ENCODE measurements around the gene INF2. TPM values are rescaled to one million over a fixed set of nuclear protein-coding genes. Genes with fewer than 3 reads are reported as not detected.

Gene INF2
- total RNA-seq, 5 donors from 2014 or later (not counting 1 experiment from before 2014, with no cell fraction given) = 72.7 to 128 (median 83.7) TPM

DNA sequence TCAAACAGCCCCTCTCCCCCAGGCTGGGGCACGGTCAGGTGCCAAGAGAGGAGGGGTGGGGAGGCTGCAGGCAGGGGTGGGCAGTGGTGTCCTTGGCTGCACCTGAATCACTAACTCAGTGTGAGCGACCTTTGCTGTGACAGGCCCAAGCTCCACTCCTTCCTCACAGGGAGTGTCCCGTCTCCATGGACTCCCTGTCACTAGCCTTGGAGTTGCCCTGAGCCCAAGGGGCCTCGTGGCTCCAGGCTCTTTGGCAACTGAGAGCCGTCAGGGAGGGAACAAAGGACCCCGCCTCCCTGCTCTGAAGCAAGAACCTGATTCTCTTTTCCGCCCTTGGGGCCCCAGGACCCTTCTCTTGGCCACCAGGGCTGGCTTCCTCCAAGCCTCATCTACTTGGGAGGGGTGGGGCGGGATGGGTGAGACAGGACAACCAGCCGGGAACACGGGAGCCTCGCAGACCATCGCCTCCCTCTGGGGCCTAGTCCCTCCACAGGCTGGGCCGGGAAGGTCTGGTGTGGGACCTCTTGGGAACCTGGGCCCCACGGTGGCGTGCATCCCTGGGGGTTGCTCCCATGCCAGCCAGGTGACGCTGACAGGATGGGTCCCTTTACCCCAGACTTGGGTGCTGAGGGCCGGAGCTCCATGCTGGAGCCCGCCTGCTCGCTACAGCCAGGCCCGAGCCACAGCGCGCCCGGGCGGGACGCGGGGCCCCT, 33.7 kb downstream of the INF2 start:
- peak in 1 of 4 experiments; percentile 2 for ATAC-seq (replicated peaks in 1 of 4)
- ChIA-PET CTCF (interaction anchor here in 1 of 2 donors (0.6 to 1.5 kb wide), 2 partner anchors 29 to 104 kb away, joined by 3 to 4 read pairs; partner anchors contain the start of gene SIVA1), POLR2A (no interaction called here)
- Histone ChIP-seq H3K36me3 (ENCODE audit: control insufficient read depth in 2 of 2, extremely low read depth in 1 of 2, insufficient read depth in 1 of 2, low read length in 1 of 2) (no peaks in the 10 kb centered on the region), H3K9me3 (no peaks in the 10 kb centered on the region), H3K4me1 (ENCODE audit: control insufficient read depth in 1 of 2, extremely low read depth in 1 of 2, insufficient read depth in 2 of 2, low read length in 2 of 2) (peaks cover 0 to 15% of the 10 kb centered on the region in 2 experiments), H3K27ac (ENCODE audit: low read length) (no peak overlapping the region), H3K27me3 (replicated peaks in 1 of 2; ENCODE audit: control insufficient read depth in 2 of 2, extremely low read depth in 1 of 2, insufficient read depth in 2 of 2, low read length in 1 of 2) (peaks cover 0 to 14% of the 10 kb centered on the region in 2 experiments), H3K4me3 (ENCODE audit: control insufficient read depth in 1 of 2, extremely low read depth in 1 of 2, low read length in 1 of 2) (no peak overlapping the region)
- Mint-ChIP-seq H3K27ac (no peak overlapping the region), H3K4me1 (peaks cover 0 to 3% (median 0%) of the 10 kb centered on the region in 3 donors), H3K27me3 (no peaks in the 10 kb centered on the region), H3K36me3 (peaks cover 5% of the 10 kb centered on the region), H3K9me3 (no peaks in the 10 kb centered on the region), H3K4me3 (peak overlapping the region in 1 of 3 donors; percentile 53)
- WGBS (ENCODE audit: insufficient coverage) = 46% methylated on average over 19 of the region's 26 CpGs
- no peak for DNase-seq

DNA sequence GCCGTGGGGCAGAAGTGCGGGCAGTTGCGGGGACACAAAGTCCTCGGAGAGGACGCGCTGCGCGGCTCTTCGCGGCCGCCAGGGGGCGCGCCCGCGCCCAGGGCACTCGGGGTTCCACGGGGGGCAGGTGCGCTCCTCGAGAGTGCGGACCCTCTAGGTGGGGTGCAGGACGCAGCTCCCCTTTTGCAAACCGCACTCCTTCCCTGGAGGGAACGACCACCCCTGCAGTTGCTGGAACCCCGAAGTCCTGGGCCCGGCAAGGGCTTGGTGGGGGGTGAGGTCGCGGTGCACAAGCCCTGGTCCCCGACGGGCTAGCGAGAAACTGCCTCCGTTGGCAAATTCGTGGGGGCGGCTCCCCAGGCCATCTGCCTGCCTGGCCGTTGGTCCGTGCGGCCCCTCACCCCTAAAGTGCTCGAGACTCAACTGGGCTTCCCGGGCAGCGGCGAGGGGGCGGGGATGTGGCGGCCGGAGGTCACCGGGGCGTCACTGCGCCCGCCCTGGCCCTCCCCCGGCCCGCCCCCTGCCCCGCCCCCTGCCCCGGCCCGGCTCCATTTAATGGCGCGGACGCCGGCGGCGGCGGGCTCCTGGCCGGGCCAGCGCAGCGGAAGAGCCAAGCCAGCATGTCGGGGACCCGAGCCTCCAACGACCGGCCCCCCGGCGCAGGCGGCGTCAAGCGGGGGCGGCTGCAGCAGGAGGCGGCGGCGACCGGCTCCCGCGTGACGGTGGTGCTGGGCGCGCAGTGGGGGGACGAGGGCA, 34.4 kb downstream of the INF2 start, which contains the start of gene ADSS1:
ADSS1 (plus strand) TSS at position 579 of the 756 bp plus-strand sequence; CDS start at position 621, 42 bp downstream.
- WGBS (ENCODE audit: insufficient coverage) = under 1% methylated on average over 74 of the region's 82 CpGs
- POLR2A ChIA-PET = no interaction called here
- Mint-ChIP-seq H3K27me3 (no peaks in the 10 kb centered on the region), H3K9me3 (no peaks in the 10 kb centered on the region), H3K36me3 (peaks cover 5% of the 10 kb centered on the region), H3K4me3 (peak within 1 kb of the TSS; percentile 53 to 69 (median 69)), H3K4me1 (peaks cover 0 to 3% (median 0%) of the 10 kb centered on the region in 3 donors), H3K27ac (no peak within 1 kb of the TSS)
- H3K4me3 ChIP-seq (ENCODE audit: control insufficient read depth in 1 of 2, extremely low read depth in 1 of 2, low read length in 1 of 2) = peak within 1 kb of the TSS; percentile 66 to 75
- H3K9me3 ChIP-seq = no peaks in the 10 kb centered on the region
- CTCF ChIA-PET = interaction anchor here in 1 of 2 donors (0.6 to 1.5 kb wide), 2 partner anchors 29 to 103 kb away, joined by 3 to 4 read pairs; partner anchors contain the start of gene SIVA1
- DNase-seq (peak in 33 of 35 experiments; percentile 23 to 77 (median 48)), ATAC-seq (replicated peaks in 1 of 4) (peak; percentile 80 to 87 (median 83))
- H3K36me3 ChIP-seq (ENCODE audit: control insufficient read depth in 2 of 2, extremely low read depth in 1 of 2, insufficient read depth in 1 of 2, low read length in 1 of 2) = no peaks in the 10 kb centered on the region
- H3K27me3 ChIP-seq (replicated peaks in 1 of 2; ENCODE audit: control insufficient read depth in 2 of 2, extremely low read depth in 1 of 2, insufficient read depth in 2 of 2, low read length in 1 of 2) = peaks cover 0 to 14% of the 10 kb centered on the region in 2 experiments
- H3K27ac ChIP-seq (ENCODE audit: low read length) = no peak within 1 kb of the TSS
- peaks cover 0 to 15% of the 10 kb centered on the region in 2 experiments for H3K4me1 ChIP-seq (ENCODE audit: control insufficient read depth in 1 of 2, extremely low read depth in 1 of 2, insufficient read depth in 2 of 2, low read length in 2 of 2)

DNA sequence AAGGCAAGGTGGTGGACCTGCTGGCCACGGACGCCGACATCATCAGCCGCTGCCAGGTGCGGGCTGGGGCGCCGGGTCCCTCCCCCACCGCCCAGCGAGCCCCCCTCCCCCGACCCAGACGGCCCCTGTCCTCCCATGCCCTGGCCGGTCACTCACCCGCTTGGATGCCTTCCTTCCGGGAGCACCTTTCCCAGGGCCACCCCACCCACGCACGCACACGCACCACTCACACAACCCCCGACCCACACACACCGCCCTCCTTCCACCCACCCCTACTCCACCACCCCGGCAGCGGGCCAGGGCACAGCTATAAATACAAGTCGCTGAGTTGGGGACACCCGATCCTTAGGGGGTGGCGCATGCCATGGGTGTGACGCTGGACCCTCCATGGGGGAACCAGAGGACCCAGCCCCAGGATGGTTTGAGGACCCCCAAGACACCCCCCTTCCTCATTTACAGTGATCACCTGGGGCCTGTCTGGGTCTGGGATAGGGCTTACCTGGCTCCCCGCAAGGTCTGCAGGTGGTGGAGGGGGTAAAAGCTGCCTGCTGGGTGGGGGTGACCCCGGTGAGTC, 35.1 kb downstream of the INF2 start:
- no peaks in the 10 kb centered on the region for H3K36me3 ChIP-seq (ENCODE audit: control insufficient read depth in 2 of 2, extremely low read depth in 1 of 2, insufficient read depth in 1 of 2, low read length in 1 of 2)
- peaks cover 5% of the 10 kb centered on the region for H3K36me3 Mint-ChIP-seq
- CTCF ChIA-PET = interaction anchor here in 1 of 2 donors (1.5 kb wide), 1 partner anchor 28 kb away, joined by 4 read pairs; the partner anchor contains the start of gene SIVA1
- peak in 4 of 35 experiments; percentile 9 to 29 (median 16) for DNase-seq
- H3K4me3 Mint-ChIP-seq = peak overlapping the region; percentile 50 to 61 (median 52)
- H3K4me3 ChIP-seq (ENCODE audit: control insufficient read depth in 1 of 2, extremely low read depth in 1 of 2, low read length in 1 of 2) = peak overlapping the region; percentile 30 to 35
- no peaks in the 10 kb centered on the region for H3K9me3 Mint-ChIP-seq
- H3K27ac ChIP-seq (ENCODE audit: low read length) = no peak overlapping the region
- H3K4me1 Mint-ChIP-seq = peaks cover 0 to 3% (median 0%) of the 10 kb centered on the region in 3 donors
- H3K27me3 Mint-ChIP-seq = no peaks in the 10 kb centered on the region
- peaks cover 0 to 14% of the 10 kb centered on the region in 2 experiments for H3K27me3 ChIP-seq (replicated peaks in 1 of 2; ENCODE audit: control insufficient read depth in 2 of 2, extremely low read depth in 1 of 2, insufficient read depth in 2 of 2, low read length in 1 of 2)
- 28% methylated on average over 10 of the region's 27 CpGs for WGBS (ENCODE audit: insufficient coverage)
- POLR2A ChIA-PET = no interaction called here
- no peaks in the 10 kb centered on the region for H3K9me3 ChIP-seq
- ATAC-seq (replicated peaks in 1 of 4) = peak; percentile 7 to 34 (median 20)
- H3K4me1 ChIP-seq (ENCODE audit: control insufficient read depth in 1 of 2, extremely low read depth in 1 of 2, insufficient read depth in 2 of 2, low read length in 2 of 2) = peaks cover 0 to 15% of the 10 kb centered on the region in 2 experiments
- no peak overlapping the region for H3K27ac Mint-ChIP-seq

GRCh38 chr14:104724981-104725771, 35.8 kb downstream of the INF2 start:
- H3K27ac Mint-ChIP-seq = no peak overlapping the region
- H3K27me3 Mint-ChIP-seq = no peaks in the 10 kb centered on the region
- H3K4me1 ChIP-seq (ENCODE audit: control insufficient read depth in 1 of 2, extremely low read depth in 1 of 2, insufficient read depth in 2 of 2, low read length in 2 of 2) = peaks cover 0 to 15% of the 10 kb centered on the region in 2 experiments
- peak overlapping the region; percentile 50 to 61 (median 52) for H3K4me3 Mint-ChIP-seq
- peaks cover 0 to 14% of the 10 kb centered on the region in 2 experiments for H3K27me3 ChIP-seq (replicated peaks in 1 of 2; ENCODE audit: control insufficient read depth in 2 of 2, extremely low read depth in 1 of 2, insufficient read depth in 2 of 2, low read length in 1 of 2)
- 74% methylated on average over 24 of the region's 24 CpGs for WGBS (ENCODE audit: insufficient coverage)
- H3K4me3 ChIP-seq (ENCODE audit: control insufficient read depth in 1 of 2, extremely low read depth in 1 of 2, low read length in 1 of 2) = no peak overlapping the region
- CTCF ChIA-PET = interaction anchor here in 1 of 2 donors (0.7 kb wide), 1 partner anchor 16 kb away, joined by 3 read pairs; no protein-coding TSS in a partner anchor
- H3K36me3 Mint-ChIP-seq = no peaks in the 10 kb centered on the region
- no peaks in the 10 kb centered on the region for H3K9me3 Mint-ChIP-seq
- no peaks in the 10 kb centered on the region for H3K9me3 ChIP-seq
- peaks cover 0 to 3% (median 0%) of the 10 kb centered on the region in 3 donors for H3K4me1 Mint-ChIP-seq
- H3K27ac ChIP-seq (ENCODE audit: low read length) = no peak overlapping the region
- no peaks in the 10 kb centered on the region for H3K36me3 ChIP-seq (ENCODE audit: control insufficient read depth in 2 of 2, extremely low read depth in 1 of 2, insufficient read depth in 1 of 2, low read length in 1 of 2)
- DNase-seq (no peak), ATAC-seq (replicated peaks in 1 of 4) (no peak)
- POLR2A ChIA-PET = no interaction called here

GRCh38 chr14:104725772-104726548, 36.5 kb downstream of the INF2 start:
- no peak for ATAC-seq (replicated peaks in 1 of 4)
- 88% methylated on average over 18 of the region's 25 CpGs for WGBS (ENCODE audit: insufficient coverage)
- no peak overlapping the region for H3K27ac Mint-ChIP-seq
- H3K27ac ChIP-seq (ENCODE audit: low read length) = no peak overlapping the region
- H3K4me3 ChIP-seq (ENCODE audit: control insufficient read depth in 1 of 2, extremely low read depth in 1 of 2, low read length in 1 of 2) = no peak overlapping the region
- no peaks in the 10 kb centered on the region for H3K36me3 Mint-ChIP-seq
- peaks cover 0 to 15% of the 10 kb centered on the region in 2 experiments for H3K4me1 ChIP-seq (ENCODE audit: control insufficient read depth in 1 of 2, extremely low read depth in 1 of 2, insufficient read depth in 2 of 2, low read length in 2 of 2)
- no peaks in the 10 kb centered on the region for H3K36me3 ChIP-seq (ENCODE audit: control insufficient read depth in 2 of 2, extremely low read depth in 1 of 2, insufficient read depth in 1 of 2, low read length in 1 of 2)
- no peaks in the 10 kb centered on the region for H3K9me3 ChIP-seq
- peaks cover 0 to 14% of the 10 kb centered on the region in 2 experiments for H3K27me3 ChIP-seq (replicated peaks in 1 of 2; ENCODE audit: control insufficient read depth in 2 of 2, extremely low read depth in 1 of 2, insufficient read depth in 2 of 2, low read length in 1 of 2)
- peak overlapping the region in 2 of 3 donors; percentile 43 to 52 for H3K4me3 Mint-ChIP-seq
- H3K9me3 Mint-ChIP-seq = no peaks in the 10 kb centered on the region
- ChIA-PET CTCF (interaction anchor here in 1 of 2 donors (0.7 kb wide), 1 partner anchor 17 kb away, joined by 3 read pairs; no protein-coding TSS in a partner anchor), POLR2A (no interaction called here)
- no peak for DNase-seq
- no peaks in the 10 kb centered on the region for H3K27me3 Mint-ChIP-seq
- H3K4me1 Mint-ChIP-seq = peaks cover 0 to 3% (median 0%) of the 10 kb centered on the region in 3 donors
